H1 (cell line): ENCODE measurements around the gene AREG. TPM values are rescaled to one million over a fixed set of nuclear protein-coding genes. Genes with fewer than 3 reads are reported as not detected.

Source experiments
- CTCF ChIA-PET: fragments of 300-600 bp; sonication (Branson Sonifier 250); formaldehyde crosslinking; loops from one replicate; lab custom pipeline; 2021; ENCODE audit not compliant: partially characterized antibody; lab: Charles Lee
- POLR2A ChIA-PET: fragments of 300-600 bp; sonication (Branson Sonifier 250); formaldehyde crosslinking; loops from one replicate; lab custom pipeline; 2021; ENCODE audit warnings: inconsistent platforms; ENCODE audit not compliant: partially characterized antibody; lab: Charles Lee
- DNase-seq, 2 experiments: peaks; one replicate each; pipeline versions ENCODE4 v3.0.0 to v3.0.0-alpha.2; 2010 to 2022; ENCODE audit warnings: low spot score in 2 of 2, low read depth in 1 of 2, mixed read lengths in 1 of 2
- FAIRE-seq: peaks from 2 replicates; lab custom pipeline; 2011; peaks lifted over from hg19 to GRCh38; lab: Jason Lieb, UNC
- H2AFZ ChIP-seq: 2 replicates; pipeline ENCODE4 v1.8.1; 2012; ENCODE audit warnings: low read length, inconsistent platforms
- H2AK5ac ChIP-seq: 2 replicates; pipeline ENCODE4 v1.6.1; 2013; ENCODE audit warnings: low read depth, low read length
- H2BK120ac ChIP-seq: replicated peaks from 2 replicates; pipeline ENCODE3; 2013; ENCODE audit warnings: low read depth, low read length, inconsistent platforms
- H2BK12ac ChIP-seq: 2 replicates; pipeline ENCODE4 v1.6.1; 2013; ENCODE audit warnings: low read depth, low read length
- H2BK15ac ChIP-seq: 2 replicates; pipeline ENCODE4 v1.6.1; 2013; ENCODE audit warnings: low read length
- H2BK20ac ChIP-seq: 2 replicates; pipeline ENCODE4 v1.6.1; 2013; ENCODE audit warnings: low read length
- H2BK5ac ChIP-seq: 2 replicates; pipeline ENCODE4 v1.6.1; 2013; ENCODE audit warnings: low read depth, low read length
- H3K14ac ChIP-seq: 2 replicates; pipeline ENCODE4 v1.6.1; 2013; ENCODE audit warnings: inconsistent platforms; ENCODE audit not compliant: insufficient read length
- H3K18ac ChIP-seq: 2 replicates; pipeline ENCODE4 v1.6.1; 2013; ENCODE audit warnings: low read length; ENCODE audit errors: extremely low read depth
- H3K23ac ChIP-seq: 2 replicates; pipeline ENCODE4 v1.6.1; 2013; ENCODE audit warnings: inconsistent platforms; ENCODE audit not compliant: insufficient read length
- H3K23me2 ChIP-seq: 2 replicates; pipeline ENCODE4 v1.6.1; 2013; ENCODE audit warnings: low read depth, low read length
- H3K27ac ChIP-seq: 2 replicates; pipeline ENCODE4 v1.6.1; 2011; ENCODE audit warnings: low read depth, low read length, inconsistent platforms
- H3K27me3 ChIP-seq, 4 experiments: replicated peaks in 1 of 4; 1 replicate in 1 of 4; 2 replicates in 3 of 4; pipeline versions ENCODE4 v1.6.1 to v1.8.1; 2011 to 2013; ENCODE audit warnings: low read length in 3 of 4, mild to moderate bottlenecking in 3 of 4, inconsistent platforms in 2 of 4, mixed read lengths in 2 of 4, moderate library complexity in 1 of 4; ENCODE audit not compliant: control insufficient read depth in 3 of 4, insufficient read depth in 3 of 4; ENCODE audit errors: extremely low read depth in 1 of 4
- H3K36me3 ChIP-seq, 4 experiments: 2 replicates each; pipeline versions ENCODE4 v1.6.1 to v1.8.1; 2011 to 2013; ENCODE audit warnings: mild to moderate bottlenecking in 4 of 4, low read length in 3 of 4, moderate library complexity in 2 of 4, control low read depth in 1 of 4, inconsistent platforms in 1 of 4; ENCODE audit not compliant: insufficient read depth in 4 of 4, control insufficient read depth in 2 of 4
- H3K4ac ChIP-seq: replicated peaks from 2 replicates; pipeline ENCODE3; 2013; ENCODE audit warnings: low read length, low read depth, mixed read lengths, inconsistent platforms; ENCODE audit not compliant: insufficient read length
- H3K4me1 ChIP-seq, 4 experiments: replicated peaks in 1 of 4; 1 replicate in 1 of 4; 2 replicates in 3 of 4; pipeline versions ENCODE4 v1.6.1 to v1.8.1; 2011 to 2013; ENCODE audit warnings: low read length in 3 of 4, inconsistent platforms in 2 of 4, mixed read lengths in 1 of 4; ENCODE audit not compliant: insufficient read depth in 4 of 4, control insufficient read depth in 3 of 4
- H3K4me2 ChIP-seq, 2 experiments: 2 replicates each; pipeline versions ENCODE4 v1.6.1 to v1.8.1; 2011 to 2013; ENCODE audit warnings: low read depth in 2 of 2, low read length in 2 of 2, control low read depth in 1 of 2, inconsistent platforms in 1 of 2, mild to moderate bottlenecking in 1 of 2; ENCODE audit not compliant: insufficient read depth in 1 of 2
- H3K4me3 ChIP-seq, 4 experiments: fragments of 200-600, 300-600 bp in 1 of 4; sonication (generic), shearing (Covaris generic), sonication (Bioruptor Twin) in 1 of 4; 2 replicates each; pipeline versions ENCODE4 v1.5.1 to v1.8.1; 2011 to 2016; ENCODE audit warnings: low read length in 4 of 4, low read depth in 3 of 4, control low read depth in 2 of 4, inconsistent platforms in 2 of 4, mild to moderate bottlenecking in 2 of 4, mixed read lengths in 1 of 4, moderate library complexity in 1 of 4; ENCODE audit not compliant: insufficient read depth in 2 of 4; ENCODE audit errors: extremely low read depth in 1 of 4
- H3K56ac ChIP-seq: replicated peaks from 2 replicates; pipeline ENCODE3; 2013; ENCODE audit warnings: low read depth, mild to moderate bottlenecking, mixed read lengths, low read length, inconsistent platforms; ENCODE audit not compliant: insufficient read length
- H3K79me1 ChIP-seq: 2 replicates; pipeline ENCODE4 v1.6.1; 2013; ENCODE audit warnings: low read depth, low read length, control low read depth
- H3K79me2 ChIP-seq, 2 experiments: 2 replicates each; pipeline versions ENCODE4 v1.6.1 to v1.8.1; 2012 to 2013; ENCODE audit warnings: low read length in 2 of 2, mild to moderate bottlenecking in 2 of 2, inconsistent platforms in 1 of 2; ENCODE audit not compliant: insufficient read depth in 2 of 2, control insufficient read depth in 1 of 2
- H3K9ac ChIP-seq, 4 experiments: replicated peaks in 1 of 4; 1 replicate in 1 of 4; 2 replicates in 3 of 4; pipeline versions ENCODE4 v1.6.1 to v1.8.1; 2011 to 2013; ENCODE audit warnings: low read depth in 3 of 4, low read length in 3 of 4, control low read depth in 2 of 4, mild to moderate bottlenecking in 2 of 4, moderate library complexity in 2 of 4, inconsistent platforms in 1 of 4; ENCODE audit errors: extremely low read depth in 1 of 4
- H3K9me3 ChIP-seq, 2 experiments: 2 replicates each; pipeline versions ENCODE4 v1.6.1 to v1.8.1; 2012 to 2013; ENCODE audit warnings: mild to moderate bottlenecking in 2 of 2, moderate library complexity in 2 of 2, control low read depth in 1 of 2, inconsistent platforms in 1 of 2, low read depth in 1 of 2, low read length in 1 of 2, mixed read lengths in 1 of 2; ENCODE audit not compliant: insufficient read depth in 2 of 2
- H4K20me1 ChIP-seq, 2 experiments: replicated peaks in 1 of 2; 2 replicates each; pipeline versions ENCODE3 to v1.8.1; 2011 to 2013; ENCODE audit warnings: inconsistent platforms in 2 of 2, low read length in 2 of 2, mild to moderate bottlenecking in 1 of 2; ENCODE audit not compliant: insufficient read depth in 2 of 2, control insufficient read depth in 1 of 2
- H4K5ac ChIP-seq: 2 replicates; pipeline ENCODE4 v1.6.1; 2013; ENCODE audit warnings: low read length, low read depth, mixed read lengths, inconsistent platforms; ENCODE audit not compliant: insufficient read length
- H4K8ac ChIP-seq: 2 replicates; pipeline ENCODE4 v1.8.0; 2013; ENCODE audit warnings: mild to moderate bottlenecking, moderate library complexity, low read length, inconsistent platforms; ENCODE audit not compliant: insufficient read depth; ENCODE audit errors: extremely low read depth
- H4K91ac ChIP-seq: replicated peaks from 2 replicates; pipeline ENCODE3; 2013; ENCODE audit warnings: low read length, mixed read lengths, inconsistent platforms; ENCODE audit not compliant: insufficient read length
- ATF2 ChIP-seq: IDR thresholded peaks from 2 replicates; pipeline ENCODE4 v1.6.1; 2012; ENCODE audit warnings: low read length, inconsistent platforms
- HDAC2 ChIP-seq, 2 experiments: fragments of 300-600 bp in 1 of 2; sonication (generic) in 1 of 2; IDR thresholded peaks; 2 replicates each; pipeline ENCODE4 v1.6.1; 2011 to 2012; ENCODE audit warnings: low read depth in 2 of 2, low read length in 2 of 2, mild to moderate bottlenecking in 2 of 2, moderate library complexity in 2 of 2, borderline replicate concordance in 1 of 2, inconsistent platforms in 1 of 2
- RAD21 ChIP-seq, 2 experiments: IDR thresholded peaks in 1 of 2; conservative IDR thresholded peaks in 1 of 2; 2 replicates each; pipeline ENCODE4 v1.6.1; 2011; ENCODE audit warnings: low read depth in 2 of 2, low read length in 2 of 2, improper control_type of control experiment in 1 of 2, inconsistent platforms in 1 of 2, mild to moderate bottlenecking in 1 of 2, moderate library complexity in 1 of 2
- polyA plus RNA-seq, 7 experiments: library from polyadenylated mRNA; depleted of rRNA in 3 of 7; stranded (reverse) in 5 of 7; unstranded in 2 of 7; fragments of >200 nt in 5 of 7; fragments of 200-250 nt in 2 of 7; gene quantifications; 1 replicate in 5 of 7; 2 replicates in 1 of 7; 4 replicates in 1 of 7; pipeline versions ENCODE4 v1.2.1 to v1.2.3, GENCODE V29; 2011 to 2013; ENCODE audit warnings: missing spikeins in 2 of 7, mixed read lengths in 2 of 7
- total RNA-seq: library from RNA; stranded (reverse); fragmentation: NEBNext Ultra II Directional; extraction: Animal tissue kit (Norgen Biotek cat#: 25700); gene quantifications from 2 replicates; pipeline ENCODE4 v1.2.1, GENCODE V29; 2021

The AREG gene
- total and polyA plus RNA-seq, 2 of the 8 experiments (the other 6 are each of a cell fraction or from before 2014, with no cell fraction given): not detected

- TF ChIP-seq HDAC2 (IDR thresholded peaks at IDR 0.05; ENCODE audit: borderline replicate concordance in 1 of 2, low read depth in 2 of 2, low read length in 2 of 2): no peak
- TF ChIP-seq ATF2: no peak
- no peak for TF ChIP-seq RAD21 (IDR thresholded peaks at IDR 0.05 in 1 of 2, conservative IDR thresholded peaks at IDR 0.05 in 1 of 2; ENCODE audit: low read depth in 2 of 2, low read length in 2 of 2)
- TF ChIP-seq, all 59 proteins: peak for 0
- ChIA-PET CTCF (no interaction called here), POLR2A (no interaction called here)
- H3K79me2 ChIP-seq: no peaks in the 10 kb centered on the region
- no peak overlapping the region for H2AK5ac ChIP-seq
- no peaks in the 10 kb centered on the region for H3K27me3 ChIP-seq
- no peak overlapping the region for H3K4me3 ChIP-seq
- H2BK20ac ChIP-seq: no peak overlapping the region
- no peaks in the 10 kb centered on the region for H3K9me3 ChIP-seq
- H4K8ac ChIP-seq: no peak overlapping the region
- no peak overlapping the region for H2BK15ac ChIP-seq
- H3K4ac ChIP-seq: no peak overlapping the region
- H4K91ac ChIP-seq: no peak overlapping the region
- no peak overlapping the region for H2BK12ac ChIP-seq
- FAIRE-seq (no peak), DNase-seq (no peak)
- no peak overlapping the region for H4K5ac ChIP-seq
- no peak overlapping the region for H2BK5ac ChIP-seq
- H3K9ac ChIP-seq: no peak overlapping the region
- no peaks in the 10 kb centered on the region for H4K20me1 ChIP-seq
- H2BK120ac ChIP-seq: no peak overlapping the region
- 0 out of 7 replicates have a peak, but pooled peaks cover 0 to 3% (median 0%) of the 10 kb centered on the region in 4 experiments for H3K4me1 ChIP-seq
- no peaks in the 10 kb centered on the region; the same call in 1 of the 2 replicates for H3K23me2 ChIP-seq
- no peak overlapping the region for H3K14ac ChIP-seq
- no peak overlapping the region for H3K4me2 ChIP-seq
- no peak overlapping the region for H3K23ac ChIP-seq
- H2AFZ ChIP-seq: no peak overlapping the region
- no peaks in the 10 kb centered on the region for H3K79me1 ChIP-seq
- H3K56ac ChIP-seq: no peak overlapping the region
- H3K27ac ChIP-seq: no peak overlapping the region
- no peak overlapping the region for H3K18ac ChIP-seq
- no peaks in the 10 kb centered on the region for H3K36me3 ChIP-seq
Measured at GRCh38 chr4:74413265-74413664, 31.7 kb upstream of the AREG start.
